ENCODE data around the gene DHX40. TPM values are rescaled to one million over a fixed set of nuclear protein-coding genes. Genes with fewer than 3 reads are reported as not detected.
A peak's percentile ranks its signal among the peaks of the same experiment; 100 is the strongest.
"Not testable (repeated sequence)": the region's sequence is repeated elsewhere in the genome, so short reads cannot be mapped to it uniquely, and the experiment has no call there.

DHX40 gene
- total RNA-seq: 10 to 100 TPM; 17.7 to 20.8 TPM

GRCh38 chr17:59565171-59565958 lies at the start of gene DHX40:
TSS of gene DHX40 (plus strand) at chr17:59565610. CDS start at chr17:59565672, 62 bp downstream.
- ChIA-PET CTCF (interaction anchor here (0.9 to 1.6 kb wide), 5 partner anchors 43 to 1034 kb away, joined by 3 to 7 read pairs (median 3); partner anchors contain the start of gene PPM1D), POLR2A (interaction anchor here (0.5 to 2.0 kb wide), 5 partner anchors 54 to 1099 kb away, joined by 3 to 27 read pairs (median 3); partner anchors contain the start of gene CLTC)
- DNase-seq (peak; percentile 97), ATAC-seq (peak; percentile 89)
- no peaks in the 10 kb centered on the region for H3K27me3 Mint-ChIP-seq (ENCODE audit: low read depth)
- peaks cover 7% of the 10 kb centered on the region for H3K9me3 Mint-ChIP-seq (ENCODE audit: insufficient read depth)
- peak within 1 kb of the TSS; percentile 100 for H3K4me3 Mint-ChIP-seq
- peak within 1 kb of the TSS; percentile 100 for H3K27ac Mint-ChIP-seq
- H3K4me1 Mint-ChIP-seq (ENCODE audit: low read depth): peaks cover 22% of the 10 kb centered on the region
- H3K36me3 Mint-ChIP-seq (ENCODE audit: low read depth): peaks cover 12% of the 10 kb centered on the region

- no peak overlapping the region for H3K27ac Mint-ChIP-seq
- H3K4me3 Mint-ChIP-seq: no peak overlapping the region
- CTCF ChIA-PET: no interaction called here
- POLR2A ChIA-PET: no interaction called here
- no peaks in the 10 kb centered on the region for H3K9me3 Mint-ChIP-seq (ENCODE audit: insufficient read depth)
- H3K27me3 Mint-ChIP-seq (ENCODE audit: low read depth): peaks cover 10% of the 10 kb centered on the region
- H3K36me3 Mint-ChIP-seq (ENCODE audit: low read depth): no peaks in the 10 kb centered on the region
- DNase-seq (no peak), ATAC-seq (no peak)
- H3K4me1 Mint-ChIP-seq (ENCODE audit: low read depth): peaks cover 3% of the 10 kb centered on the region
These were observed 49.0 kb upstream of the DHX40 start for GRCh38 chr17:59516451-59516850.

GRCh38 chr17:59519132-59519531 lies 46.3 kb upstream of the DHX40 start:
- H3K9me3 Mint-ChIP-seq (ENCODE audit: insufficient read depth): no peaks in the 10 kb centered on the region
- H3K36me3 Mint-ChIP-seq (ENCODE audit: low read depth): no peaks in the 10 kb centered on the region
- no peak overlapping the region for H3K27ac Mint-ChIP-seq
- peaks cover 7% of the 10 kb centered on the region for H3K4me1 Mint-ChIP-seq (ENCODE audit: low read depth)
- H3K4me3 Mint-ChIP-seq: no peak overlapping the region
- DNase-seq: no peak
- H3K27me3 Mint-ChIP-seq (ENCODE audit: low read depth): peaks cover 14% of the 10 kb centered on the region
- CTCF ChIA-PET: interaction anchor here (0.6 to 1.5 kb wide), 9 partner anchors 17 to 517 kb away, joined by 3 to 5 read pairs (median 3); no protein-coding TSS in a partner anchor
- ATAC-seq: no peak
- POLR2A ChIA-PET: interaction anchor here (0.6 kb wide), 1 partner anchor 1155 kb away, joined by 3 read pairs; no protein-coding TSS in a partner anchor

- no peak for ATAC-seq
- no peak overlapping the region for H3K27ac Mint-ChIP-seq
- no peaks in the 10 kb centered on the region for H3K36me3 Mint-ChIP-seq (ENCODE audit: low read depth)
- CTCF ChIA-PET: interaction anchor here (0.8 to 2.5 kb wide), 9 partner anchors 8 to 353 kb away, joined by 3 to 13 read pairs (median 3); no protein-coding TSS in a partner anchor
- peaks cover 7% of the 10 kb centered on the region for H3K4me1 Mint-ChIP-seq (ENCODE audit: low read depth)
- H3K4me3 Mint-ChIP-seq: no peak overlapping the region
- POLR2A ChIA-PET: no interaction called here
- H3K27me3 Mint-ChIP-seq (ENCODE audit: low read depth): peaks cover 15% of the 10 kb centered on the region
- no peaks in the 10 kb centered on the region for H3K9me3 Mint-ChIP-seq (ENCODE audit: insufficient read depth)
- no peak for DNase-seq
These were observed 45.2 kb upstream of the DHX40 start for GRCh38 chr17:59520251-59520650.

- POLR2A ChIA-PET: no interaction called here
- H3K4me3 Mint-ChIP-seq: no peak overlapping the region
These were observed 43.8 kb upstream of the DHX40 start for GRCh38 chr17:59521465-59522126.

GRCh38 chr17:59524930-59525329 lies 40.5 kb upstream of the DHX40 start:
- peaks cover 36% of the 10 kb centered on the region for H3K27me3 Mint-ChIP-seq (ENCODE audit: low read depth)
- POLR2A ChIA-PET; DNase-seq; H3K4me3 Mint-ChIP-seq; H3K9me3 Mint-ChIP-seq (ENCODE audit: insufficient read depth); ATAC-seq; H3K27ac Mint-ChIP-seq; H3K36me3 Mint-ChIP-seq (ENCODE audit: low read depth); H3K4me1 Mint-ChIP-seq (ENCODE audit: low read depth): not testable (repeated sequence)
- CTCF ChIA-PET: interaction anchor here (0.6 to 2.8 kb wide), 2 partner anchors 34 to 214 kb away, joined by 3 to 12 read pairs; no protein-coding TSS in a partner anchor

More at GRCh38 chr17:59521465-59522126, 43.8 kb upstream of the DHX40 start:
- ATAC-seq: peak; percentile 76
- Mint-ChIP-seq H3K4me1 (ENCODE audit: low read depth) (peaks cover 7% of the 10 kb centered on the region), H3K9me3 (ENCODE audit: insufficient read depth) (no peaks in the 10 kb centered on the region), H3K27ac (no peak overlapping the region), H3K36me3 (ENCODE audit: low read depth) (no peaks in the 10 kb centered on the region), H3K27me3 (ENCODE audit: low read depth) (peaks cover 25% of the 10 kb centered on the region)
- DNase-seq: peak; percentile 69
- CTCF ChIA-PET: interaction anchor here (0.6 to 2.5 kb wide), 28 partner anchors 9 to 824 kb away, joined by 3 to 19 read pairs (median 3); partner anchors contain the start of gene DHX40

- DNase-seq (no peak), ATAC-seq (no peak)
- ChIA-PET POLR2A (no interaction called here), CTCF (interaction anchor here (0.6 kb wide), 1 partner anchor 34 kb away, joined by 3 read pairs; no protein-coding TSS in a partner anchor)
- no peaks in the 10 kb centered on the region for H3K36me3 Mint-ChIP-seq (ENCODE audit: low read depth)
- no peak overlapping the region for H3K4me3 Mint-ChIP-seq
- peaks cover 7% of the 10 kb centered on the region for H3K4me1 Mint-ChIP-seq (ENCODE audit: low read depth)
- H3K9me3 Mint-ChIP-seq (ENCODE audit: insufficient read depth): no peaks in the 10 kb centered on the region
- peaks cover 34% of the 10 kb centered on the region for H3K27me3 Mint-ChIP-seq (ENCODE audit: low read depth)
- H3K27ac Mint-ChIP-seq: no peak overlapping the region
These were observed 39.7 kb upstream of the DHX40 start for GRCh38 chr17:59525668-59526067.

GRCh38 chr17:59526451-59526850 lies 39.0 kb upstream of the DHX40 start:
- ChIA-PET POLR2A (no interaction called here), CTCF (no interaction called here)
- DNase-seq (no peak), ATAC-seq (no peak)
- Mint-ChIP-seq H3K9me3 (ENCODE audit: insufficient read depth) (no peaks in the 10 kb centered on the region), H3K27ac (no peak overlapping the region), H3K4me1 (ENCODE audit: low read depth) (peaks cover 4% of the 10 kb centered on the region), H3K36me3 (ENCODE audit: low read depth) (no peaks in the 10 kb centered on the region), H3K4me3 (no peak overlapping the region), H3K27me3 (ENCODE audit: low read depth) (peaks cover 36% of the 10 kb centered on the region)

GRCh38 chr17:59527325-59527917 lies 38.0 kb upstream of the DHX40 start:
- POLR2A ChIA-PET: no interaction called here
- H3K36me3 Mint-ChIP-seq (ENCODE audit: low read depth): no peaks in the 10 kb centered on the region

GRCh38 chr17:59527931-59528330 lies 37.5 kb upstream of the DHX40 start:
- no peak overlapping the region for H3K27ac Mint-ChIP-seq
- no peaks in the 10 kb centered on the region for H3K9me3 Mint-ChIP-seq (ENCODE audit: insufficient read depth)
- H3K4me3 Mint-ChIP-seq: no peak overlapping the region
- POLR2A ChIA-PET: no interaction called here
- no peaks in the 10 kb centered on the region for H3K36me3 Mint-ChIP-seq (ENCODE audit: low read depth)
- H3K4me1 Mint-ChIP-seq (ENCODE audit: low read depth): no peaks in the 10 kb centered on the region
- CTCF ChIA-PET: interaction anchor here (1.1 kb wide), 1 partner anchor 87 kb away, joined by 3 read pairs; no protein-coding TSS in a partner anchor
- peaks cover 36% of the 10 kb centered on the region for H3K27me3 Mint-ChIP-seq (ENCODE audit: low read depth)
- DNase-seq: no peak
- no peak for ATAC-seq

More at GRCh38 chr17:59527325-59527917, 38.0 kb upstream of the DHX40 start:
- Mint-ChIP-seq H3K9me3 (ENCODE audit: insufficient read depth) (no peaks in the 10 kb centered on the region), H3K4me3 (no peak overlapping the region), H3K27me3 (ENCODE audit: low read depth) (peaks cover 32% of the 10 kb centered on the region), H3K4me1 (ENCODE audit: low read depth) (no peaks in the 10 kb centered on the region), H3K27ac (no peak overlapping the region)
- CTCF ChIA-PET: interaction anchor here (0.6 to 1.1 kb wide), 2 partner anchors 75 to 87 kb away, joined by 3 read pairs; no protein-coding TSS in a partner anchor
- DNase-seq (no peak), ATAC-seq (no peak)

- Mint-ChIP-seq H3K9me3 (ENCODE audit: insufficient read depth) (no peaks in the 10 kb centered on the region), H3K4me3 (no peak overlapping the region), H3K36me3 (ENCODE audit: low read depth) (no peaks in the 10 kb centered on the region), H3K27ac (no peak overlapping the region), H3K4me1 (ENCODE audit: low read depth) (no peaks in the 10 kb centered on the region), H3K27me3 (ENCODE audit: low read depth) (peaks cover 35% of the 10 kb centered on the region)
- DNase-seq (no peak), ATAC-seq (no peak)
- ChIA-PET CTCF (interaction anchor here (4.4 kb wide), 1 partner anchor 9 kb away, joined by 19 read pairs; no protein-coding TSS in a partner anchor), POLR2A (no interaction called here)
These were observed 34.9 kb upstream of the DHX40 start for GRCh38 chr17:59530531-59530930.
